Colon (tissue), 2 donors: ENCODE data around the gene AR.
"Not testable (repeated sequence)": the region's sequence is repeated elsewhere in the genome, so short reads cannot be mapped to it uniquely, and the experiment has no call there.

Source experiments
- FAIRE-seq: peaks from 2 replicates; lab custom pipeline; 2012; peaks lifted over from hg19 to GRCh38; lab: Jason Lieb, UNC
- donor health status: control.
- donor health status: control.

Gene AR

DNA sequence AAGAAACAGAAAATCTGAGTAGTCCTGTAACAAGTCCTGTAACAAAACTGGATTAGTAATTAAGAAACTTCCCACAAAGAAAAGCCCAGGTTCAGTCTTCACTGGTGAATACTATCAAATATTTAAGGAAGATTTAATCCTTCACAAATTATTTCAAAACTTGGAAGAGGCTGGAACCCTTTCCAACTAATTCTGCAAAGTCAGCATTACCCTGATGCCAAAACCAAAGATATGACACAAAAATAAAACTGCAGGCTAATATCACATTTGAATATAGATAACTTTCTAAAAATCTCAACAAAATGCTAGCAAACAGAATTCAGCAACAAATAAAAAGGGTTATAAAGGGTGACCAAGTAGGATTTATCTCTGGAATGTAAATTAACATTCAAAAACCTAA lies 80.5 kb downstream of the AR start:
- no peak for FAIRE-seq

GRCh38 chrX:67635424-67635823 lies 91.6 kb downstream of the AR start:
- no peak for FAIRE-seq

GRCh38 chrX:67636532-67636931 lies 92.7 kb downstream of the AR start:
- no peak for FAIRE-seq

- not testable (repeated sequence) for FAIRE-seq
These were observed 93.5 kb downstream of the AR start for GRCh38 chrX:67637293-67637692.

DNA sequence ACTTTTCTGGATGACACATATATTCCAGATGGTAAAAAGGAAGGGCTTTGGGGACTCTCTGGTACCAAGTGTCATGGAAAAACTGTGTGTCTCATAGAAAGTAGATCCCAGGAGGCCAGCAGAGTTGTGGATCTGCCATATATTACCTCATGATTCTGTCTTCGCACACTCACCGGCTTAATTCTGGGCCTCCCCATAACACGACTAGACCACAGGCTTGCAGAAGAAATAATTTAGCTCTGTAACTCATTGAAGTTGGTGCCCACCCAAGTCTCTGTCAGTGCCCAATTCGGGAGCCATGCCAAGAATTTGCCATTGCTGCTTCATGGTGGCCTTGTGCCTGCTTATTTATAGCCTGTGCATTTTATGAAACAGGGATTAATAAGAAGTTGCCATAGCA lies 104.5 kb downstream of the AR start:
- FAIRE-seq = no peak

DNA sequence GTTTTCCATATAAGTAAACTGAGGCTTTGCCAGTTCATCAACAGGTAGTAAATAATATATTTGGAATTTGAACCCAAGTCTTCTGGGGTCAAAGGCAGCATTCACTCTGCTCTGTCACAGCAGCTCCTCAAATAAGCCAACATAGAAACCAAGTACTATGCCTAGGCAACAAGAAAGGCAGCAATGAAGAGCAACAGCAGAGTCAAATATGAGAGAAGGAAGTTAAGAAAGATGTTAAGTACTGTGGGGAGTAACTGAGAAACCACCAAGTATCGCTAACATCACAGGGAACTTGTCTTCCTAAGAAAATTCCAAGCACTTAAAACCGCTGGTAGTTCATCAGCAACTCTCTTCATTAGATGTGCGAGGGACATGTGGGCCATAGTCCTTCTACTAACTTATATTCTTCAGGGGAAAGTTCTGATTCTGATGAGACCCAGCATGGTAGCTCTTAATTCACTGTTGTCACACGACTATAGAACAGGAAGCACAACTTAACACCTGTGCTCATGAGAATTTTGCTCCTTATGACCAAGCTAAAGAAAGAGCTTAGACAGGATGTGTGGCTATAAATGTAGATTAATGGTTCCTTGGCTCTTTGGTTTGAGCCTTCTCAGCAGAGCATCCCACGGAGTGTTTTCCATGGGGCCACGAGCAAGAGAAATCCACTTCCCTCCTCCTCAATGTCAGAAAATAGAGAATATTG lies 107.8 kb downstream of the AR start:
- no peak for FAIRE-seq

- no peak for FAIRE-seq
These were observed 108.7 kb downstream of the AR start for GRCh38 chrX:67652543-67652942.

DNA sequence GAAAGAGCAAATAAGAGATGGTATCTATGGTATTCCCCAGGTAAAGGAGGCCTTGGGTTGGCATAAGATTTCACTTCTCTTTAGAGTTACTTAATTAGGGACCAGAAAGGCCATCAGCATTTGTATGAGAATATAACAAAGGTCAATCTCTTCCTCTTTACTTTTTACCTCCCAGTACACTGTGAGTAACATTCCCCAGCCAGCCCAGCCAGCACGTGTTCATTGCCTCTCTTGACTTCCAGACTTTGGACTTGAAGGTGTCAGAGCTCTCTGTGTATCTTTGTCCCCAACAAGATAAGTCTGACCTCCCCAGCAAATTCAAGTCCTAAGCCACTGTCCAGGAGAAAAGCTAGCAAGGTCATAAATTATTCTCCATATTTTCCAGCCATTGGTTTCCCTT lies 110.5 kb downstream of the AR start:
- no peak for FAIRE-seq

- no peak for FAIRE-seq
These were observed 121.8 kb downstream of the AR start for GRCh38 chrX:67665583-67665982.

DNA sequence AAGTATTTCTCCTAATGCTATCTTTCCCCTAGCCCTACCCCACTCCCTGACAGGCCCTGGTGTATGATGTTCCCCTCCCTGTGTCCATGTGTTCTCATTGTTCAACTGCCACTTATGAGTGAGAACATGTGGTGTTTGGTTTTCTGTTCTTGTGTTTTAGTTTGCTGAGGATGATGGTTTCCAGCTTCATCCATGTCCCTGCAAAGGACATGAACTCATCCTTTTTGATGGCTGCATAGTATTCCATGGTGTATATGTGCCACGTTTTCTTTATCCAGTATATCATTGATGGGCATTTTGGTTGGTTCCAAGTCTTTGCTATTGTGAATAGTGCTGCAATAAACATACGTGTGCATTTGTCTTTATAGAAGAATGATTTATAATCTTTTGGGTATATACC lies 126.9 kb downstream of the AR start:
- not testable (repeated sequence) for FAIRE-seq

DNA sequence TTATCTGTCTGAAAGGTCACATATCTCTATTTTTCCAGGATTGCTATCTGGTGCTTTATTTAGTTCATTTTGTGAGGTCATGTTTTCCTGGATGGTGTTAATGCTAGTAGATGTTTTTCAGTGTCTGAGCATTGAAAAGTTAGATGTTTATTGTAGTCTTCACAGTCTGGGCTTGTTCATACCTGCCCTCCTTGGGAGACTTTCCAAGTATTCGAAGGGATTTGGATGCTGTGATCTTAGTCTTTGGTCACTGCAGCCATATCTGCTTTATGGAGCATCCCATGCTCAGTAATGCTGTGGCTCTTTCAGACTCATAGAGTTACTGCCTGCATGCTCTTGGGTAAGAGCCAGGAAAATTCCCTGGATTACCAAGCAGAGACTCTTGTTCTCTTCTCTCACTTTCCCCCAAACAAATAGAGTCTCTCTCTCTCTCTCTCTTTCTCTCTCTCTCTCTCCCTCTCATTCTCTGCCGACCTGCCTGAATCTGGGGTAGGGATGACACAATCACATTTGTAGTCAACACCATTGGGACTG lies 130.0 kb downstream of the AR start:
- no peak for FAIRE-seq

DNA sequence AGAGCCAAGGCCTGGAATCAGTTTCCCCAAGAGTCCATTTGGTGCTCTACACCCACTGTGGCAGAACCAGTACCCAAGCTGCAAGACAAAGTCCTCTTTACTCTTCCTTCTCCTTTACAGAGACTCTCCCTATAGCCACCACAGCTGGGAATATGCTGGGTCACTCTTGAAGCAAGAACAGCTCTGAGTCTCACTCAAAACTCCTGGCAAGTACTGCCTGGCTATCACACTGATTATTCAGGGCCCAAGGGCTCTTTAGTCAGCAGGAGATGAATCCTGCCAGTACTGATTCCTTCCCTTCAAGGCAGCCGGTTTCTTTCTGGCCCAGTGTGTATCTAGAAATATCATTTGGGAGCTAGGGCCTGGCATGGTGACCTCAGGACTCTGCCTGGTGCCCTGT lies 130.9 kb downstream of the AR start:
- no peak for FAIRE-seq

DNA sequence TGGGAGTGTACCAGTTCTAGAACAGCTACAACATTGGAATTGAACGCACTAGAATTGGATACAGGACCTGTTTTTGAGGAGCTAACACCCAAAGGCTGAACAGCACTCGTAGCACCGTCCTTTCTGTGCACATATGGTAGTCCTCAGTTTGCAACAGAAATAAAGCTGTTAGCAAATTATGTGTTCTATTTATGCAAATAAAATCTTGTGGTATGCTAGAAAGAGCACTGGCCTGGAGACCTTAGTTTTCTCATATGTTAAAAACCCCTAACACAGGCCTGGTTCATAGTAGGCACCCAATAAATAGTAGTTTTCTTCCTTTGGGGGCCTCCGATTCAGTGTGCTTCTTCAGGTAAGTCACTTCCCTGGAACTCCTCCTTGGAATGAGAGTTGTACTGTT lies 140.3 kb downstream of the AR start:
- no peak for FAIRE-seq

DNA sequence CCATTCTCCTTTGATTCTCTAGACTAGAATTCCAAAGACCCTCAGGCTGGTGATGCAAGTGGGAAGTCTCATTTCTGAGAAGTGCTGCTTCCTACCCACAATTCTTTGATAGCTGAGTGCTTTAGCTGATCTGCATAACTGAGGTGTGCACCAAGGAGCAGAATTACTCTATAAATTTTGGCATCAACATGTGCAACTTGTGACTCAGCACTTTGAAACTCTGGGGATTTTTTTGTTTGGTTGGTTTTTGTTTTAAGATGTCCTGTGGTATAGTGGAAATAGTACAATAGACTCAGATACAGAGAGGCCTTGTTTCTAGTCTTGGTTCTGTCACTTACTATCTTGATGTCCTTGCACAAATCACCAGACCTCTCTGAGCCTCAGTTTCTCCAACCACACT lies 148.4 kb downstream of the AR start:
- FAIRE-seq = no peak

- FAIRE-seq = no peak
These were observed 150.1 kb downstream of the AR start for GRCh38 chrX:67693928-67694327.

DNA sequence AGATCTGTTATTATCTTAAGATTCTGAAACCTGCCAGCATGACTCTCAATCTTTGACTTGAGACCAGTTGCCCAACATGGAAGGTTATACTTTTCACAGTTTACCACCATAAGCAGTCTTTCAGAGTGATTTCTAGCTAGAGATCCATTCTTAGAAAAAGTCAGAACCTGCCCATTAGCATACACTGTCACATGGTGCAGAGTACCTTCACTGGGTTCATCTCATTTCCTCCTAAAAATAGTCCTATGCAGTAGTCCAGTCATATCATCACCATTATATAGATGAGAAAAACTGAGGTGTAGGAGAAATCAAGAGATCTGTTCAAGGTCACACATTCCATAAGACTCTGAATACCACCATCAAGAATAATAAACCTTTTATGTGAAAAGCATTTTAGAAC lies 153.6 kb downstream of the AR start:
- FAIRE-seq = no peak

- no peak for FAIRE-seq
These were observed 156.8 kb downstream of the AR start for GRCh38 chrX:67700602-67701001.

DNA sequence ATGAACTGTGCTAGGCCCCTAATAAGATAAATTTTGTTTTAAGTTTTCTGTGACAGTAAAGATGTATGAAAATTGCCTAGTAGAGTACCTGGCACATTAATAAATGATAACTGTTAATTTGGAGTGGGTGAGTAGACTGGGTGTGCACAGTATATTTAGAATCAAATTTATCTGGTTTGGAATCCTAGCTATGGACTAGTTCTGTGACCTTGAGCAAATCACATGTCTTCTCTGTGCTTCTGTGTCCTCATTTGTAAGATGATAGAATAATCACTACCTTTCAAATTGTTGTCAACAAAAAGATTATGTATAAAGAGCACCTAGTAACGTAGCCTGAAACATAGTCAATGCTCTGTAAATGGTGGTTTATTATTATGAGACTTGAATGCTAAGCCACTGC lies 170.2 kb downstream of the AR start:
- FAIRE-seq = no peak

- FAIRE-seq = no peak
These were observed 173.8 kb downstream of the AR start for GRCh38 chrX:67717571-67717970.

DNA sequence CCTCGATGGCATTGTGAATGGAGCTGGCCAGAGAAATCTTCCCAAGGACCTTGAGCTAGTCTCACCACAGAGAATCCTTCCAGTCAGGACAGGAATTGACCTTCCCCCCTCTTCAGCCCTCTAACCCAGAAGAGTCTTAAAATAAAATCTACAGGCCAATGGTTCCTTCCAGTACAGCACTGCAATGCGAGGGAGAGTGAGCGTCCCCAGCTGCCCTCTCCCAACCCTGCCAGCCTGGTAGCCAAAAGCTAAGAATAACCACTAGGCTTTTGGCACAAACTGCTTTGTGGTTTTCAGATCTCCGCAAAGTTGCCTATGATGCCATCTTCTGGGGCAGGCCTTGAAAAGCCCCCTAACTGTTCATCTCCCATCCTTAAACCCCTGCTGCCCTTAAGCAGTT lies 175.1 kb downstream of the AR start:
- FAIRE-seq = no peak

DNA sequence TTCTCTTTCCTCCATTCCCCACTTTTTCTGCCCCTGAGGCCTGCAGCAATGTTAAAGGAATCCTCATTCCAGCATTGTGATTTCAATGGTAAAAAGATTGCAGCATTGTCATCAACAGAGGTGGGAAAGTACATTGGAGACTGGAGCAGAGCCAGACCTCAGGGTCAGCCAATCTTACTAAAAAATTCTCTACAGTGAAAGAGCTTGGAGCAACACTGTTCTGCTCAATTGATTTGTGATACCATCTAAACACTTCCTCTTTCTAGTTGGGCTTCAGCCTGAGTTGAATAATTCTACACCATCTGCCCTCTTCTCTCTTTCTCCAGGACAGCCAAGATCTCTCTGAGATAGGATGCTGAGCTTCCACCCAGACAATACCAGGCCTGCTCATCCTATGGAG lies 176.5 kb downstream of the AR start:
- no peak for FAIRE-seq

DNA sequence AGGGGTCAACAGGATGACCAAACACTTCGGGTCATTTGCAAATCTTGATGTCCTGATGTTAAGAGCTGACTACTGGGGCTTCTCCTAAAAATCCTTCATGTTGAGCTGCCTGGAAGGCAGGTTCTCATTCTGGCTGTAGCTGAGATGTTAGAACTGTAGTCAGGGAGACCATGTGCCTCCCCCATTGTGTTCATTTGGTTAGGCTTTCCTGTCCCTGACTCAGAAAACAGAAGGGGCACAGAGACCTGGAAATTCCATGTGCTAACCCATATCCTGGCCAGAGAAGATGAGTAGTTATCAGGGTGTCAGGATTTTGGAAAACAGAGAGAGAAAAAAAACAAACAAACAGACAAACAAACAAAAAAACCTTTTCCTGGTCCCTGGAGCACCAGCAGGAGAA lies 177.5 kb downstream of the AR start:
- FAIRE-seq = no peak

DNA sequence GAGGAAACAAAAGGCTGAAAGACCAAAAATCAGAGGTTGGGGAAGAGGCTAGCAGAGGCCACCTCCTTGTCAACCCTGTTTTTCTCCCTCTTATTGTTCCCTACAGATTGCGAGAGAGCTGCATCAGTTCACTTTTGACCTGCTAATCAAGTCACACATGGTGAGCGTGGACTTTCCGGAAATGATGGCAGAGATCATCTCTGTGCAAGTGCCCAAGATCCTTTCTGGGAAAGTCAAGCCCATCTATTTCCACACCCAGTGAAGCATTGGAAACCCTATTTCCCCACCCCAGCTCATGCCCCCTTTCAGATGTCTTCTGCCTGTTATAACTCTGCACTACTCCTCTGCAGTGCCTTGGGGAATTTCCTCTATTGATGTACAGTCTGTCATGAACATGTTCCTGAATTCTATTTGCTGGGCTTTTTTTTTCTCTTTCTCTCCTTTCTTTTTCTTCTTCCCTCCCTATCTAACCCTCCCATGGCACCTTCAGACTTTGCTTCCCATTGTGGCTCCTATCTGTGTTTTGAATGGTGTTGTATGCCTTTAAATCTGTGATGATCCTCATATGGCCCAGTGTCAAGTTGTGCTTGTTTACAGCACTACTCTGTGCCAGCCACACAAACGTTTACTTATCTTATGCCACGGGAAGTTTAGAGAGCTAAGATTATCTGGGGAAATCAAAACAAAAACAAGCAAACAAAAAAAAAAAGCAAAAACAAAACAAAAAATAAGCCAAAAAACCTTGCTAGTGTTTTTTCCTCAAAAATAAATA lies 179.9 kb downstream of the AR start:
- no peak for FAIRE-seq
